ENCODE results near the gene SPOP.

Gene SPOP

DNA sequence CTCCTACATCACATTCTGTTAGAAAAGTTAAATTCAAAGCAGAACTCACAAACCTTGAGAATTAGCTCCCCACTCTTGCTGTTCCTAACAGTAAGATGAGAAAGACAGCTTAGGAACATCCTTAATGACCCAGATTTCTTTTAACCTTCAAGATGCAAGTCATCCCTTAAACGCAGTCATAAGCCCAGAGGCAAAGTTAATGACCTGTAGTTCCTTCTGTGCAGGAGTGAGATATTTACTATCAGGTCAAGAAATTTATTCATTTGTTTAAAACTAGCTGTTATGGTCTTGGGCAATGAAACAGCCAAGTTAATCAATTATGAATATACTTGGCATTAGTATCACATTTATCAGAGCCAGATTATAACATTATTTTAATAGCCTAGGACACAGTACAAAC lies 65.2 kb downstream of the SPOP start:
- POLR2A ChIA-PET, result interaction anchor here (1.2 kb wide), 1 partner anchor 65 kb away, joined by 11 read pairs; no protein-coding TSS in a partner anchor
- TF ChIP-seq, protein P1, sequence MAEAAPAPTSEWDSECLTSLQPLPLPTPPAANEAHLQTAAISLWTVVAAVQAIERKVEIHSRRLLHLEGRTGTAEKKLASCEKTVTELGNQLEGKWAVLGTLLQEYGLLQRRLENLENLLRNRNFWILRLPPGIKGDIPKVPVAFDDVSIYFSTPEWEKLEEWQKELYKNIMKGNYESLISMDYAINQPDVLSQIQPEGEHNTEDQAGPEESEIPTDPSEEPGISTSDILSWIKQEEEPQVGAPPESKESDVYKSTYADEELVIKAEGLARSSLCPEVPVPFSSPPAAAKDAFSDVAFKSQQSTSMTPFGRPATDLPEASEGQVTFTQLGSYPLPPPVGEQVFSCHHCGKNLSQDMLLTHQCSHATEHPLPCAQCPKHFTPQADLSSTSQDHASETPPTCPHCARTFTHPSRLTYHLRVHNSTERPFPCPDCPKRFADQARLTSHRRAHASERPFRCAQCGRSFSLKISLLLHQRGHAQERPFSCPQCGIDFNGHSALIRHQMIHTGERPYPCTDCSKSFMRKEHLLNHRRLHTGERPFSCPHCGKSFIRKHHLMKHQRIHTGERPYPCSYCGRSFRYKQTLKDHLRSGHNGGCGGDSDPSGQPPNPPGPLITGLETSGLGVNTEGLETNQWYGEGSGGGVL (tag by site-specific recombination; IDR thresholded peaks at IDR 0.05), result no peak
- TF ChIP-seq ZNF660 (tag by site-specific recombination; IDR thresholded peaks at IDR 0.05), result no peak
- TF ChIP-seq, protein P2, sequence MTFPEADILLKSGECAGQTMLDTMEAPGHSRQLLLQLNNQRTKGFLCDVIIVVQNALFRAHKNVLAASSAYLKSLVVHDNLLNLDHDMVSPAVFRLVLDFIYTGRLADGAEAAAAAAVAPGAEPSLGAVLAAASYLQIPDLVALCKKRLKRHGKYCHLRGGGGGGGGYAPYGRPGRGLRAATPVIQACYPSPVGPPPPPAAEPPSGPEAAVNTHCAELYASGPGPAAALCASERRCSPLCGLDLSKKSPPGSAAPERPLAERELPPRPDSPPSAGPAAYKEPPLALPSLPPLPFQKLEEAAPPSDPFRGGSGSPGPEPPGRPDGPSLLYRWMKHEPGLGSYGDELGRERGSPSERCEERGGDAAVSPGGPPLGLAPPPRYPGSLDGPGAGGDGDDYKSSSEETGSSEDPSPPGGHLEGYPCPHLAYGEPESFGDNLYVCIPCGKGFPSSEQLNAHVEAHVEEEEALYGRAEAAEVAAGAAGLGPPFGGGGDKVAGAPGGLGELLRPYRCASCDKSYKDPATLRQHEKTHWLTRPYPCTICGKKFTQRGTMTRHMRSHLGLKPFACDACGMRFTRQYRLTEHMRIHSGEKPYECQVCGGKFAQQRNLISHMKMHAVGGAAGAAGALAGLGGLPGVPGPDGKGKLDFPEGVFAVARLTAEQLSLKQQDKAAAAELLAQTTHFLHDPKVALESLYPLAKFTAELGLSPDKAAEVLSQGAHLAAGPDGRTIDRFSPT (tag by site-specific recombination; IDR thresholded peaks at IDR 0.05), result no peak
- TF ChIP-seq, protein P3, sequence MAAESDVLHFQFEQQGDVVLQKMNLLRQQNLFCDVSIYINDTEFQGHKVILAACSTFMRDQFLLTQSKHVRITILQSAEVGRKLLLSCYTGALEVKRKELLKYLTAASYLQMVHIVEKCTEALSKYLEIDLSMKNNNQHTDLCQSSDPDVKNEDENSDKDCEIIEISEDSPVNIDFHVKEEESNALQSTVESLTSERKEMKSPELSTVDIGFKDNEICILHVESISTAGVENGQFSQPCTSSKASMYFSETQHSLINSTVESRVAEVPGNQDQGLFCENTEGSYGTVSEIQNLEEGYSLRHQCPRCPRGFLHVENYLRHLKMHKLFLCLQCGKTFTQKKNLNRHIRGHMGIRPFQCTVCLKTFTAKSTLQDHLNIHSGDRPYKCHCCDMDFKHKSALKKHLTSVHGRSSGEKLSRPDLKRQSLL (tag by site-specific recombination; IDR thresholded peaks at IDR 0.05), result no peak
- TF ChIP-seq ZNF843 (tag by site-specific recombination; IDR thresholded peaks at IDR 0.05), result no peak
- no peak for TF ChIP-seq ZNF221 (tag by site-specific recombination; IDR thresholded peaks at IDR 0.05; ENCODE audit: borderline replicate concordance)
- TF ChIP-seq ZNF302 (tag by site-specific recombination; IDR thresholded peaks at IDR 0.05; ENCODE audit: low read depth), result no peak
- TF ChIP-seq ZNF248 (tag by site-specific recombination; IDR thresholded peaks at IDR 0.05), result no peak
- TF ChIP-seq ZNF391 (tag by site-specific recombination; IDR thresholded peaks at IDR 0.05; ENCODE audit: borderline replicate concordance, low read depth), result no peak
- TF ChIP-seq, protein P4, sequence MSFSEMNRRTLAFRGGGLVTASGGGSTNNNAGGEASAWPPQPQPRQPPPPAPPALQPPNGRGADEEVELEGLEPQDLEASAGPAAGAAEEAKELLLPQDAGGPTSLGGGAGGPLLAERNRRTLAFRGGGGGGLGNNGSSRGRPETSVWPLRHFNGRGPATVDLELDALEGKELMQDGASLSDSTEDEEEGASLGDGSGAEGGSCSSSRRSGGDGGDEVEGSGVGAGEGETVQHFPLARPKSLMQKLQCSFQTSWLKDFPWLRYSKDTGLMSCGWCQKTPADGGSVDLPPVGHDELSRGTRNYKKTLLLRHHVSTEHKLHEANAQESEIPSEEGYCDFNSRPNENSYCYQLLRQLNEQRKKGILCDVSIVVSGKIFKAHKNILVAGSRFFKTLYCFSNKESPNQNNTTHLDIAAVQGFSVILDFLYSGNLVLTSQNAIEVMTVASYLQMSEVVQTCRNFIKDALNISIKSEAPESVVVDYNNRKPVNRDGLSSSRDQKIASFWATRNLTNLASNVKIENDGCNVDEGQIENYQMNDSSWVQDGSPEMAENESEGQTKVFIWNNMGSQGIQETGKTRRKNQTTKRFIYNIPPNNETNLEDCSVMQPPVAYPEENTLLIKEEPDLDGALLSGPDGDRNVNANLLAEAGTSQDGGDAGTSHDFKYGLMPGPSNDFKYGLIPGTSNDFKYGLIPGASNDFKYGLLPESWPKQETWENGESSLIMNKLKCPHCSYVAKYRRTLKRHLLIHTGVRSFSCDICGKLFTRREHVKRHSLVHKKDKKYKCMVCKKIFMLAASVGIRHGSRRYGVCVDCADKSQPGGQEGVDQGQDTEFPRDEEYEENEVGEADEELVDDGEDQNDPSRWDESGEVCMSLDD (tag by site-specific recombination; IDR thresholded peaks at IDR 0.05), result no peak
- TF ChIP-seq TCF7L2 (IDR thresholded peaks at IDR 0.05; ENCODE audit: borderline replicate concordance, low read depth, low read length), result no peak
- TF ChIP-seq KLF7 (tag by site-specific recombination; IDR thresholded peaks at IDR 0.05; ENCODE audit: borderline replicate concordance), result no peak
- TF ChIP-seq, protein P5, sequence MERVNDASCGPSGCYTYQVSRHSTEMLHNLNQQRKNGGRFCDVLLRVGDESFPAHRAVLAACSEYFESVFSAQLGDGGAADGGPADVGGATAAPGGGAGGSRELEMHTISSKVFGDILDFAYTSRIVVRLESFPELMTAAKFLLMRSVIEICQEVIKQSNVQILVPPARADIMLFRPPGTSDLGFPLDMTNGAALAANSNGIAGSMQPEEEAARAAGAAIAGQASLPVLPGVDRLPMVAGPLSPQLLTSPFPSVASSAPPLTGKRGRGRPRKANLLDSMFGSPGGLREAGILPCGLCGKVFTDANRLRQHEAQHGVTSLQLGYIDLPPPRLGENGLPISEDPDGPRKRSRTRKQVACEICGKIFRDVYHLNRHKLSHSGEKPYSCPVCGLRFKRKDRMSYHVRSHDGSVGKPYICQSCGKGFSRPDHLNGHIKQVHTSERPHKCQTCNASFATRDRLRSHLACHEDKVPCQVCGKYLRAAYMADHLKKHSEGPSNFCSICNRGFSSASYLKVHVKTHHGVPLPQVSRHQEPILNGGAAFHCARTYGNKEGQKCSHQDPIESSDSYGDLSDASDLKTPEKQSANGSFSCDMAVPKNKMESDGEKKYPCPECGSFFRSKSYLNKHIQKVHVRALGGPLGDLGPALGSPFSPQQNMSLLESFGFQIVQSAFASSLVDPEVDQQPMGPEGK (tag by site-specific recombination; IDR thresholded peaks at IDR 0.05), result no peak
- TF ChIP-seq ZNF10 (tag by site-specific recombination; IDR thresholded peaks at IDR 0.05), result no peak
- Histone ChIP-seq H3K4me1 (ENCODE audit: control insufficient read depth, insufficient read depth, low read length) (no peaks in the 10 kb centered on the region), H3K9me3 (ENCODE audit: control insufficient read depth, insufficient read depth, low read depth, low read length) (no peaks in the 10 kb centered on the region), H3K4me3 (ENCODE audit: low read depth, low read length) (no peak overlapping the region), H3K27ac (ENCODE audit: extremely low read depth, low read depth, low read length) (no peak overlapping the region), H3K36me3 (ENCODE audit: control insufficient read depth in 2 of 2, insufficient read depth in 1 of 2, low read length in 2 of 2) (peaks cover 38 to 80% of the 10 kb centered on the region in 2 experiments)
- CTCF ChIA-PET, result interaction anchor here (0.6 to 1.6 kb wide), 4 partner anchors 12 to 74 kb away, joined by 3 to 5 read pairs (median 4); partner anchors contain the start of gene NXPH3
